Left ventricle myocardium inferior (tissue), 1 donor: Measurements from ENCODE around the gene LITAF. TPM values are rescaled to one million over a fixed set of nuclear protein-coding genes. Genes with fewer than 3 reads are reported as not detected.

ENCODE experiments used
- DNase-seq: peaks from one replicate; pipeline ENCODE4 v3.0.0-alpha.2; 2020
- H3K27ac ChIP-seq: fragments of 200-600 bp; replicated peaks from 2 replicates; pipeline ENCODE4 v1.8.0; 2021
- H3K27me3 ChIP-seq: fragments of 200-600 bp; 2 replicates; pipeline ENCODE4 v1.8.0; 2021; ENCODE audit warnings: low read depth
- H3K36me3 ChIP-seq: fragments of 200-600 bp; 2 replicates; pipeline ENCODE4 v1.8.0; 2021
- H3K4me1 ChIP-seq: fragments of 200-600 bp; 2 replicates; pipeline ENCODE4 v1.8.0; 2021
- H3K4me3 ChIP-seq: fragments of 200-600 bp; 2 replicates; pipeline ENCODE4 v1.8.0; 2021; ENCODE audit warnings: mild to moderate bottlenecking, moderate library complexity
- H3K9me3 ChIP-seq: fragments of 200-600 bp; replicated peaks from 2 replicates; pipeline ENCODE4 v1.8.0; 2021
- intact Hi-C: fragments of 100-400 bp; cut with micrococcal nuclease; formaldehyde crosslinking; loops from one replicate; pipeline ENCODE4 v1.11.0; 2022
- long read RNA-seq: library from polyadenylated mRNA; unstranded; transcript quantifications from one replicate; pipeline ENCODE4 v2.0.0, GENCODE V29; 2021
- total RNA-seq: library from RNA; stranded (reverse); fragmentation: NEBNext Ultra II Directional; extraction: Animal tissue kit (Norgen Biotek cat#: 25700); gene quantifications from one replicate; pipeline ENCODE4 v1.2.1, GENCODE V29; 2021
- TF ChIP-seq, protein P1 (sequence below): fragments of 200-600 bp; IDR thresholded peaks from 2 replicates; pipeline ENCODE4 v1.8.0; 2021; ENCODE audit warnings: antibody characterized with exemption, mild to moderate bottlenecking, borderline replicate concordance
- donor health status: DM: no; HTN: yes; CAD: no; lungs with severe emphysema.

The LITAF gene
- total RNA-seq, result 55.6 TPM
- long read RNA-seq, transcript LITAF-221 (4 exons, 2,467 nt), result major isoform, 62 of 85 reads
- long read RNA-seq, partial matches to known transcripts, result 14 of 85 reads
- long read RNA-seq, other reads (novel, unspliced or antisense), result 3 of 85 reads

DNA sequence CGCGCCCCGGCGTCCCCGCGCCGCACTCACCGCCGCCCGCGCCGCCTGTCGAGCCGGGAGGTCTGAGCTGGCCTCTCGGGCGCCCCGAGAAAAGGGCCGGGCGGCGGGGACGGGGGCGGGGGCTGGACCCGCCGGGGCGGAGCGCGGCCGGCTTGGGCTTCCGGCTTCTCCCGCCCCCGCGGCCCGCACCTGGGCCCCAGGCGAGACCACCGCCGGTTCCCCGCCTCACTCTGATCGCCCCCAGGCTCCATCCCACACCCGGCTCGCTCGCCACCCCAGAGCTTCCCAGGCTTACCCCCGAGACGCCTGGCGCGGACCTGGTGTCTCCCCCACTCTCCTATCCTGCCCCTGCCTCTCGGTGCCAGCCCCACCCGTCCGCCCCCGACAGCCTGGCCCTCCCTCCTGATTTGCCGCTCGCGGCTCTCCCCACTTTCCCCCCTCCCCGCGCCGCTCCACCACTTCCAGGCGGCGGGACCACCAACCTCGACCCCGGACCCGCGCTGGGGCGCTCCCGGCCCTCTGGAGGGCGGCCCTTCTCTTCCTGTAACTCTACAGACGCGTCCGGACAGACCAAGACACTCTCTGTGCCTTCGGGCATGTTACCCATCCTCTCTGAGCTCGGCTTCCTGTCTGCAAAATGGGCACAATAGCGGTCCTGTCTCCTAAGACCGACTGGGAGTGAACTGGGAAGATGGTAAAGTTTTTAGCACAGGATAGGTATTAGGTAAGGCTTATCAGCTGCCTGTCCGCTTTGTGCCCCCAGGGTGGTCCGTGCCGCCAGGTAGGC lies at the start of gene LITAF:
Gene LITAF (minus strand): TSS at position 64 of the 787 bp plus-strand sequence. CDS start 30,189 bp downstream, outside the sequence.
- Histone ChIP-seq H3K4me3 (peak within 1 kb of the TSS; percentile 73), H3K9me3 (peaks cover 6% of the 10 kb centered on the region), H3K4me1 (peaks cover 51% of the 10 kb centered on the region), H3K36me3 (no peaks in the 10 kb centered on the region), H3K27me3 (peaks cover 12% of the 10 kb centered on the region), H3K27ac (peak within 1 kb of the TSS; percentile 90)
- peak; percentile 71 for DNase-seq
- TF ChIP-seq, protein P1, sequence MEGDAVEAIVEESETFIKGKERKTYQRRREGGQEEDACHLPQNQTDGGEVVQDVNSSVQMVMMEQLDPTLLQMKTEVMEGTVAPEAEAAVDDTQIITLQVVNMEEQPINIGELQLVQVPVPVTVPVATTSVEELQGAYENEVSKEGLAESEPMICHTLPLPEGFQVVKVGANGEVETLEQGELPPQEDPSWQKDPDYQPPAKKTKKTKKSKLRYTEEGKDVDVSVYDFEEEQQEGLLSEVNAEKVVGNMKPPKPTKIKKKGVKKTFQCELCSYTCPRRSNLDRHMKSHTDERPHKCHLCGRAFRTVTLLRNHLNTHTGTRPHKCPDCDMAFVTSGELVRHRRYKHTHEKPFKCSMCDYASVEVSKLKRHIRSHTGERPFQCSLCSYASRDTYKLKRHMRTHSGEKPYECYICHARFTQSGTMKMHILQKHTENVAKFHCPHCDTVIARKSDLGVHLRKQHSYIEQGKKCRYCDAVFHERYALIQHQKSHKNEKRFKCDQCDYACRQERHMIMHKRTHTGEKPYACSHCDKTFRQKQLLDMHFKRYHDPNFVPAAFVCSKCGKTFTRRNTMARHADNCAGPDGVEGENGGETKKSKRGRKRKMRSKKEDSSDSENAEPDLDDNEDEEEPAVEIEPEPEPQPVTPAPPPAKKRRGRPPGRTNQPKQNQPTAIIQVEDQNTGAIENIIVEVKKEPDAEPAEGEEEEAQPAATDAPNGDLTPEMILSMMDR, result peak; percentile 19
- intact Hi-C loops, result no loop called here

- no peak overlapping the region for H3K27ac ChIP-seq
- no peak for DNase-seq
- H3K9me3 ChIP-seq, result no peaks in the 10 kb centered on the region
- intact Hi-C loops, result no loop called here
- no peaks in the 10 kb centered on the region for H3K36me3 ChIP-seq
- H3K27me3 ChIP-seq, result no peaks in the 10 kb centered on the region
- peaks cover 26% of the 10 kb centered on the region for H3K4me1 ChIP-seq
- no peak overlapping the region for H3K4me3 ChIP-seq
- TF ChIP-seq, protein P1, result no peak
Observed at GRCh38 chr16:11636172-11636721, 49.5 kb upstream of the LITAF start.

GRCh38 chr16:11635679-11636171 lies 49.0 kb upstream of the LITAF start:
- intact Hi-C loops, result no loop called here
- Histone ChIP-seq H3K4me3 (no peak overlapping the region), H3K27me3 (no peaks in the 10 kb centered on the region), H3K9me3 (no peaks in the 10 kb centered on the region), H3K4me1 (peaks cover 21% of the 10 kb centered on the region), H3K36me3 (no peaks in the 10 kb centered on the region), H3K27ac (no peak overlapping the region)
- TF ChIP-seq, protein P1, result no peak
- DNase-seq, result no peak

DNA sequence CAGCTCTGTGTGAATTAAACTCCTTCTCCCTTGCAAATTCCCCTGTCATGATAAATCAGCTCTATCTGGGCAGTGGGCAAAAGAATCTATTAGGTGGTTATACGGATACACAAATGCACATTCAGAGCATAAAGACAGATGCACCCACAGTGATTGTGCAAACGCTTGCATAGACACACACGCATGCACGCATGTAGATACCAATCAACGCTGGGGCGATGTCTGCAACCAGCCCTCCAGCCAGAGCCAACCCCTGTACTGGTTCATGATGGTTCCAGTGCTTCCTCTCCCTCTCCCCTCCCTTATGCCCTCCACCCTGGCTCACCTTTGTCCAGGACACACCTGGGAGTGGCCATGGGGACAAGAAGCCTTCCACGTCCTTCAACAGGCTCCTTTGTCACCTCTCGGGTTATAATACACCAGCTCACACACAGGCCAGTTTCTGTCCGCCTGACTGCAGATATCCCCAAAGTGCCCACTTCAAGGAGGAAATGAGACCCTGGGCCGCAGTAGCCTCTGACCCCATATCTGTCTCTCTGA lies 48.5 kb upstream of the LITAF start:
- intact Hi-C loops, result no loop called here
- DNase-seq, result no peak

GRCh38 chr16:11634312-11634711 lies 47.6 kb upstream of the LITAF start:
- Histone ChIP-seq H3K36me3 (no peaks in the 10 kb centered on the region), H3K27ac (no peak overlapping the region), H3K4me1 (peaks cover 11% of the 10 kb centered on the region), H3K9me3 (no peaks in the 10 kb centered on the region), H3K27me3 (no peaks in the 10 kb centered on the region), H3K4me3 (no peak overlapping the region)
- TF ChIP-seq, protein P1, result no peak
- intact Hi-C loops, result no loop called here
- DNase-seq, result no peak

More for the DNA sequence above, 48.5 kb upstream of the LITAF start:
- TF ChIP-seq, protein P1, result no peak
- Histone ChIP-seq H3K27me3 (no peaks in the 10 kb centered on the region), H3K9me3 (no peaks in the 10 kb centered on the region), H3K27ac (no peak overlapping the region), H3K4me3 (no peak overlapping the region), H3K36me3 (no peaks in the 10 kb centered on the region), H3K4me1 (peaks cover 16% of the 10 kb centered on the region)
